HTERT RPE-1 (cell line): ENCODE data around the gene FBXL14.
"Not testable (repeated sequence)": the region's sequence is repeated elsewhere in the genome, so short reads cannot be mapped to it uniquely, and the experiment has no call there.

Experiments
- in situ Hi-C: fragments of 300-500 bp; cut with MboI; formaldehyde crosslinking; loops from 4 replicates; pipeline ENCODE4 v1.14.3; 2020; ENCODE audit warnings: low sequenced_read_pairs

FBXL14 gene

GRCh38 chr12:1620092-1620491 lies 25.7 kb upstream of the FBXL14 start:
- in situ Hi-C loops, result no loop called here

- in situ Hi-C loops, result no loop called here
These were observed 25.2 kb upstream of the FBXL14 start for GRCh38 chr12:1619587-1619986.

- in situ Hi-C loops, result no loop called here
These were observed 24.8 kb upstream of the FBXL14 start for GRCh38 chr12:1619159-1619558.

GRCh38 chr12:1618489-1618888 lies 24.1 kb upstream of the FBXL14 start:
- in situ Hi-C loops, result no loop called here

- in situ Hi-C loops, result no loop called here
These were observed 22.1 kb upstream of the FBXL14 start for GRCh38 chr12:1616233-1617066.

- in situ Hi-C loops, result no loop called here
These were observed 20.0 kb upstream of the FBXL14 start for GRCh38 chr12:1614360-1614759.

- in situ Hi-C loops, result no loop called here
These were observed 19.5 kb upstream of the FBXL14 start for GRCh38 chr12:1613860-1614259.

GRCh38 chr12:1611803-1612572 lies 17.6 kb upstream of the FBXL14 start:
- in situ Hi-C loops, result no loop called here

- in situ Hi-C loops, result no loop called here
These were observed 15.8 kb upstream of the FBXL14 start for GRCh38 chr12:1610072-1610643.

GRCh38 chr12:1608713-1609119 lies 14.3 kb upstream of the FBXL14 start:
- in situ Hi-C loops, result no loop called here

GRCh38 chr12:1607940-1608712 lies 13.7 kb upstream of the FBXL14 start:
- in situ Hi-C loops, result no loop called here

- in situ Hi-C loops, result no loop called here
These were observed 11.7 kb upstream of the FBXL14 start for GRCh38 chr12:1606021-1606622.

GRCh38 chr12:1605129-1606020 lies 11.0 kb upstream of the FBXL14 start:
- in situ Hi-C loops, result no loop called here

GRCh38 chr12:1604464-1604863 lies 10.1 kb upstream of the FBXL14 start:
- in situ Hi-C loops, result no loop called here

GRCh38 chr12:1603269-1603993 lies 9.1 kb upstream of the FBXL14 start:
- in situ Hi-C loops, result no loop called here

- in situ Hi-C loops, result not testable (repeated sequence)
These were observed 8.3 kb upstream of the FBXL14 start for GRCh38 chr12:1602706-1603105.

- in situ Hi-C loops, result no loop called here
These were observed 4.4 kb upstream of the FBXL14 start for GRCh38 chr12:1598757-1599156.

GRCh38 chr12:1595690-1596347 lies 1.4 kb upstream of the FBXL14 start:
- in situ Hi-C loops, result no loop called here
